Activated CD4-positive, alpha-beta T cell treated with anti-CD3 and anti-CD28 coated beads, Interleukin-2, amount 10 ng/mL, durations not matched to agents 24 days and 14 days (primary cell): Measurements from ENCODE around the gene TMEM207. TPM values are rescaled to one million over a fixed set of nuclear protein-coding genes. Genes with fewer than 3 reads are reported as not detected.
A peak's percentile ranks its signal among the peaks of the same experiment; 100 is the strongest.

Experiments used
- DNase-seq: peaks from one replicate; pipeline ENCODE4 v3.0.0; 2022
- H3K27ac Mint-ChIP-seq: one replicate; pipeline ENCODE4 v1.8.0; 2022; ENCODE audit warnings: mild to moderate bottlenecking, mixed read lengths
- H3K27me3 Mint-ChIP-seq: one replicate; pipeline ENCODE4 v1.8.0; 2022; ENCODE audit warnings: mixed read lengths
- H3K36me3 Mint-ChIP-seq: one replicate; pipeline ENCODE4 v1.8.0; 2022; ENCODE audit warnings: low read depth, mild to moderate bottlenecking, mixed read lengths
- H3K4me1 Mint-ChIP-seq: one replicate; pipeline ENCODE4 v1.8.0; 2021; ENCODE audit warnings: mixed read lengths
- H3K4me3 Mint-ChIP-seq: one replicate; pipeline ENCODE4 v1.8.0; 2022; ENCODE audit warnings: mild to moderate bottlenecking, moderate library complexity, mixed read lengths
- H3K9me3 Mint-ChIP-seq: one replicate; pipeline ENCODE4 v1.8.0; 2021; ENCODE audit warnings: mixed read lengths
- intact Hi-C: fragments of 100-400 bp; cut with micrococcal nuclease; formaldehyde crosslinking; loops from one replicate; pipeline ENCODE4 v1.15.1; 2023
- total RNA-seq: library from RNA; stranded (reverse); gene quantifications from 2 replicates; pipeline ENCODE4 v1.2.3, GENCODE V29; 2022

The TMEM207 gene
- total RNA-seq, 1 donor from 2014 or later, result not detected

DNA sequence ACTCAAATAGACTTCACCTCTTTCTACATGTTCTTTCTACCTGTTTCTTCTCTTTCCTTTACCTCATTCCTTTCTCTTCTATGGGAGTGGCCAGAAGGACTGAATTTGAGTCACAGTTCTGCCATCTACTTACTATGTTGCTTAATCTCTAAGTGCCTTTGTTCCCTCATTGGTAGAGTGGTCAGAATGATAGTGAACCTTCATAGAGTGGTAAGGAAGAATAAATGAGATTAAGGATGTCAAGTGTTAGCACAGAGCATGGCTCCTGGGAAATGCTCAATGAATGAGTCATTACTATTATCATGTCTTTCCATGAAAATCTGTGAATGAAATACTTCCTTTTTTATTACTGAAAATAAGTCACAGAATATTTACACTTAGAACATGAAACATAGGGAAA lies 17.5 kb downstream of the TMEM207 start:
- no peak overlapping the region for H3K4me3 Mint-ChIP-seq
- H3K9me3 Mint-ChIP-seq, result peaks cover 3% of the 10 kb centered on the region
- H3K36me3 Mint-ChIP-seq, result no peaks in the 10 kb centered on the region
- DNase-seq, result no peak
- H3K27me3 Mint-ChIP-seq, result peaks cover 24% of the 10 kb centered on the region
- H3K27ac Mint-ChIP-seq, result no peak overlapping the region
- intact Hi-C loops, result no loop called here
- H3K4me1 Mint-ChIP-seq, result peaks cover 3% of the 10 kb centered on the region

DNA sequence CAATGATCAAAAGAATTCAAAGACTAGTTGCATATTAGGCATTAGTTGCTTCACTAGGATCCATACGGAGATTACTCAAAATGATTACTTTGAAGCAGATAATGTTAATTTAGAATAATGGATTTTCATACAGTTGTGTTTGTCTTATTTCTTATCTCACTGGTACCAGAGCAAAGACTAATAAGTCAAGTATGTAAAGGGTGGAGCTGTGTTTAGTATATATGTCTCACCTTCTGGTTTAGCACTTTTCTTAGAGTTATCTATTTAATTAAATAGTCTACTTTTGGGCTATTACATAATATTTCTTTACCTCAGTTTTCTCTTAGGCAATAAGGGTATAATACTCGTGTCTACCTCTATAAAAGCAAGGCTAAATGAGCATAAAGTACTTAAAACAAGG lies 18.8 kb downstream of the TMEM207 start:
- Mint-ChIP-seq H3K9me3 (peaks cover 3% of the 10 kb centered on the region), H3K4me3 (no peak overlapping the region), H3K4me1 (no peaks in the 10 kb centered on the region), H3K36me3 (no peaks in the 10 kb centered on the region), H3K27me3 (peaks cover 17% of the 10 kb centered on the region), H3K27ac (no peak overlapping the region)
- no peak for DNase-seq
- intact Hi-C loops, result no loop called here

DNA sequence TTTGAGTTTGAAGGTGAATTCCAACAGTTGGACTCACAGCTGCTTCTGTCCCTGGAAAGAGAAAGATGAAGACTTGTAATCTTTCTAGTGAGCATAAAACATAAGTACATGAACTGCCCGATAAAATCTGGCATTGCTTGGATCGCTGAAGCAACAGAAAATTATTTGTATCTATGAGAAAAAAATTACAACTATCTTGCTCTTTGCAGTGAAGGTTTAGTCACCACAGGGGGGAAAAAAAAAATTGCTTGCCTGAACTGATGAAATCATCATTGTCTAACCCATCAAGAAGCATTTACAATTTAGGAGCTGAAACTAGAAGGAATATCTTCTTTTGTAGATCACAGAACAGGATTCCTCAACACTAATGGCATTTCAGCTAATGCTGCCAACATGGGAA lies 20.0 kb downstream of the TMEM207 start:
- peaks cover 12% of the 10 kb centered on the region for H3K27me3 Mint-ChIP-seq
- H3K9me3 Mint-ChIP-seq, result no peaks in the 10 kb centered on the region
- H3K4me1 Mint-ChIP-seq, result peaks cover 2% of the 10 kb centered on the region
- H3K36me3 Mint-ChIP-seq, result no peaks in the 10 kb centered on the region
- intact Hi-C loops, result no loop called here
- H3K27ac Mint-ChIP-seq, result no peak overlapping the region
- DNase-seq, result no peak
- no peak overlapping the region for H3K4me3 Mint-ChIP-seq

DNA sequence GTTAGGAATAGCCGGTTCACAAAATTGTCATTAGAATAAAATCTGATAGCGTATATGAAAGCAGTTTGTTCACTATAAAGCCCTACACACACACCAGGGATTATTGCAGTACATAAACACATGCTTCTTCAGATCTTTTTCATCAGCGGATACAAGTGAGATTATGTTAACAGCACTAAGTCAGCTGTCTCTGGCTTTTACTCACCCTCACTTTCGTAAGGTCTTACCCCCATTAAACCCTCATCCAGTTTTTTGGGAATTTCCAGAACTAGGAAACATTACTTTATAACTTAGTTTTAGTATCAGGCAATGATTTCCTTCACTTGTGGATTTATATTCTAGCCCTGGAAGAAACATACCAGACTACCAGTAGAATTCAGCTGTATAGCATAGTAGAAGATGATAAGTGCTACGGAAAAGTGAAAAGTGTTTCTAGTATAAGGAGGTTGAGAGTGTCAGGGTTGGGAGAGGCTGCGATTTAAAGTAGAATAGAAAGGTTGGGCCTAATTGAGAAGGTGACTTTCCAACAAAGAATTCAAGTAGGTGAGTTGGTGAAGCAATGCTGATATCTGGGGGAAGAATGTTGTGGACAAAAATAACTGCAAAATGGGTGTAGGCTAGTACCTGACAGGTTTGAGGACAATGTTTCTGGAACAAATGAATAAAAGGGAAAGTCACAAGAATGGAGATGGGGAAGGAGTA lies 22.7 kb downstream of the TMEM207 start:
- intact Hi-C loops, result no loop called here
- Mint-ChIP-seq H3K9me3 (no peaks in the 10 kb centered on the region), H3K27ac (no peak overlapping the region), H3K36me3 (no peaks in the 10 kb centered on the region), H3K27me3 (peaks cover 7% of the 10 kb centered on the region), H3K4me1 (peaks cover 2% of the 10 kb centered on the region), H3K4me3 (no peak overlapping the region)
- DNase-seq, result no peak

DNA sequence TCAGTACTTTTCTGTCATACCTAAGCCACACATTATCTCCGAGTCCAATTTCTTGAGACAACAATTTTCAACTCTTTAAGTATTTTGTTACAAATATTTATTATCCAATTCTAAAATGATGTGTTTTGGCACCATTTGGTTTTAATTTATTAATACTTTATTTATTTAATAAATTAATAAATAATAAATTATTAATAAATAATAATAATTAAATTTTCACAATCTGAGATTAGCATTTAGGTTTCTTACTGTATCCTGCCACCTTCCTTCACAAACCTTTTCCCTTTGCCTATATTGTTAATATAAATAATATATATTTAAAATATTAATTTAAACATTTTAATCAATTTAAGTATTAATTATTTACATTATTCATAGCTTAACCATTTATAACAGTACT lies 23.9 kb downstream of the TMEM207 start:
- peaks cover 5% of the 10 kb centered on the region for H3K27me3 Mint-ChIP-seq
- H3K9me3 Mint-ChIP-seq, result no peaks in the 10 kb centered on the region
- no peak overlapping the region for H3K27ac Mint-ChIP-seq
- H3K36me3 Mint-ChIP-seq, result no peaks in the 10 kb centered on the region
- DNase-seq, result no peak
- peaks cover 2% of the 10 kb centered on the region for H3K4me1 Mint-ChIP-seq
- intact Hi-C loops, result loop anchor here (2.0 kb wide), 2 partner anchors 65 to 201 kb away; no protein-coding TSS in a partner anchor
- H3K4me3 Mint-ChIP-seq, result no peak overlapping the region

DNA sequence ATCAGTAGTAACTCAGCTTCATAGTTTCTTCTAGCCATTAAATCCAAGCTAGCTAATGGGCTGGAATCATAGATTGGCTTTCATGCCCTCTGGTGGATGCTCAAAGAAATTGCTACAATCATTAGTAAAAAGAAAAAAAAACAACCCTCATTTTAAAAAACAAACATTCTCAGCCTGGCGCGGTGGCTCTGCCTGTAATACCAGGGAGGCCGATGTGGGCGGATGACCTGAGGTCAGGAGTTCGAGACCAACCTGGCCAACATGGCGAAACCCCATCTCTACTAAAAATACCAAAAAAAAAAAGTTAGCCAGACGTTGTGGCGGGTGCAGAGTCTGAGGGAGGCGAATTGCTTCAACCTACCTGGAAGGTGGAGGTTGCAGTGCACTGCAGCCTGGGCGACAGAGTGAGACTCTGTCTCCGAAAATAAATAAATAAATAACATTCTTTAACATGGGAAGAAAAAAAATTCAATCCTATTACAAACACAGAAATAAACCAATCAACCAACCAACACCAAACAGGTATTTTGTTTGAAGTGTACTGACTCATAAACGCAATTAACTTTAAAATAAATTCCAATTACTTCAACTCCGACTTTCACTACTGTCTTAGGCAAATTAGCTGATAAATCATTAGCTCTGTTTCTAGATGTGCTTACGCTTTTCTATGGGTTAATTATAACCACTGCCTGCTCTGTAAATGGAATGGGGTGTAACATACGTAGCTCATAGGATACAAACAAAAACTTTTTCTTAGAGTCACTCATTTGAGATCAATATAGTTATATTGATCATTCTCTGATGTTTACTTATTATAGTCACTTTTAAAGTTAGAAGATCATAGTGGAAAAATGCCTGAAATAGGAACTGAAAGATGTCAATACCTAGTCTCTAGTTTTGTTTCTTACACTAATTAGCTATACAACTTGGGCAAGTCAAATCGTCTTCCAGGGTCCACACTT lies 24.9 kb downstream of the TMEM207 start:
- peaks cover 2% of the 10 kb centered on the region for H3K4me1 Mint-ChIP-seq
- intact Hi-C loops, result loop anchor here (1.0 to 5.0 kb wide), 4 partner anchors 66 to 457 kb away; no protein-coding TSS in a partner anchor

DNA sequence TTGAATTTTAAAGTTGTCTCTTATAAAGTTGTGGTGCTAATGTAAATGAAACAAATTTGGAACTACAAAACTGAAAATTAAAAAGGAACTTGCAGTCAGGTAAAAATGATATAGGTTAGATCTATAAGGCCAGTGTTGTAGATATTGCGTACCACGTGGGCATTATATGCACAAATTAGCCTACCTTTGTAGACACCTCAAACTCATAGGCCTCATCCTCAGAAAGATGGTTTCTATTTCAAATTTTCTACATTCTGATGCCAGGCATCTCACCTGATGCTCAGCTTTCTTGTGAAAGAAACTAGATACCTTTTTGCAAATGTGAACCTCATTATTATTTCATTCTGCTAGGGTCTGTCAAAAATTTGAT lies 25.6 kb downstream of the TMEM207 start:
- DNase-seq, result no peak
- Mint-ChIP-seq H3K36me3 (no peaks in the 10 kb centered on the region), H3K4me3 (no peak overlapping the region), H3K4me1 (peaks cover 2% of the 10 kb centered on the region), H3K9me3 (no peaks in the 10 kb centered on the region), H3K27ac (no peak overlapping the region), H3K27me3 (peaks cover 5% of the 10 kb centered on the region)
- intact Hi-C loops, result loop anchor here (1.0 to 5.0 kb wide), 4 partner anchors 67 to 457 kb away; no protein-coding TSS in a partner anchor

More for the DNA sequence above, 24.9 kb downstream of the TMEM207 start:
- Mint-ChIP-seq H3K36me3 (no peaks in the 10 kb centered on the region), H3K27me3 (peaks cover 5% of the 10 kb centered on the region), H3K4me3 (no peak overlapping the region), H3K27ac (no peak overlapping the region), H3K9me3 (no peaks in the 10 kb centered on the region)
- DNase-seq, result peak; percentile 72

DNA sequence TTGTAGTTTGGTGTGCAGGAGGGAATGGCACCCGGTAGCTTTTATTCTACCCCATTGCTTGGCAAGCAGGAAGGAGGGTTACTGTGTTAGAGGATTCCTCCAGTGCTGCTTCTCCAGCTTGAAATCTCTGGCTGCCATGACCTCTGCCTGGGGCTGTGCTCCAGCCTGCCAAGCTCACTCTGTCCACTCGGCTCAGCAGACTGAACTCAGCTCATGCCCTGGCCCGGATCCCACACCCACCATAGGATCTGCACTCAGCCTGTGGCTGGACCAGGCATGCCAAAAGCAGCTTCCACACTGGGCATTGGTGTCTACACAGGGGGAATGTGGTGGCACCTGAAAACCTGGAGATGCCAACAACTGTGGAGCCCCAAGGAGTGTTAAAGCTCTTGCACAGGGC lies 35.4 kb downstream of the TMEM207 start:
- intact Hi-C loops, result no loop called here
- Mint-ChIP-seq H3K27ac (no peak overlapping the region), H3K27me3 (no peaks in the 10 kb centered on the region), H3K9me3 (no peaks in the 10 kb centered on the region), H3K36me3 (no peaks in the 10 kb centered on the region), H3K4me1 (no peaks in the 10 kb centered on the region), H3K4me3 (no peak overlapping the region)
- DNase-seq, result no peak

DNA sequence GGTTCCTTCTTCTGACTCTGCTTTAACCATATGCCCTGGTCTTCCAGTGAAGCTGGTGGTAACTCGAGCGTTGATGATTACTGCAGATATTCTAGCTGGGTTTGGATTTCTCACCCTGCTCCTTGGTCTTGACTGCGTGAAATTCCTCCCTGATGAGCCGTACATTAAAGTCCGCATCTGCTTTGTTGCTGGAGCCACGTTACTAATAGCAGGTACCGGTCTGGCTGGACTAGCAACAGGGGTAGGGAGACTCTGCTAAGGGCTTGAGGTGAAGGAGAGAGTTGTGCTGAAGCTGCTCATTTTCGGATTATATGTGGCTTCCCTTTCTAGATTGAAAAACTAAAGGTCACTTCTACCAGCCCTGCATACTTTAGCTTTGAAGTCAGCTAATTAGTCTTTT lies 45.0 kb downstream of the TMEM207 start:
- Mint-ChIP-seq H3K9me3 (no peaks in the 10 kb centered on the region), H3K27ac (no peak overlapping the region), H3K36me3 (no peaks in the 10 kb centered on the region), H3K27me3 (peaks cover 3% of the 10 kb centered on the region), H3K4me3 (no peak overlapping the region), H3K4me1 (no peaks in the 10 kb centered on the region)
- DNase-seq, result no peak
- intact Hi-C loops, result no loop called here

DNA sequence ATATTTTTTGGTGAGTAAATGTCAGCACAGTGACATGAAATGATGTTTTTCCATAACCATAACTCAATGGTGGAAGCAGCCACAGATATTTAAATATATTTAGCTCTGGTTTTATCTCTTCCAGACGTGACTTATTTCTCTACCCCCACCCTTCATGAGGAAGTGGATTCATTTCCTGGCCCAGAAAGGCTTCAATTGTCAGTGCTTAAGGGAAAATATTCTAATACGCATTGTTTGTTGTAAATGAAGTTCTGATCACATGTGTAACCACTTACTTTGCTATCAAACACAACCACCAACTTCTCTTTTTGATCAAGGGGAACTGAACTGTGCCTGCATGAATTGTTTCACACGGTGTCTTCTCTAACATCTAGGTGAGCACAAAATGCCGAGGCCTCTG lies 47.7 kb downstream of the TMEM207 start:
- no peak for DNase-seq
- H3K9me3 Mint-ChIP-seq, result no peaks in the 10 kb centered on the region
- H3K4me3 Mint-ChIP-seq, result no peak overlapping the region
- no peaks in the 10 kb centered on the region for H3K36me3 Mint-ChIP-seq
- no peak overlapping the region for H3K27ac Mint-ChIP-seq
- peaks cover 3% of the 10 kb centered on the region for H3K27me3 Mint-ChIP-seq
- H3K4me1 Mint-ChIP-seq, result no peaks in the 10 kb centered on the region
- intact Hi-C loops, result no loop called here

DNA sequence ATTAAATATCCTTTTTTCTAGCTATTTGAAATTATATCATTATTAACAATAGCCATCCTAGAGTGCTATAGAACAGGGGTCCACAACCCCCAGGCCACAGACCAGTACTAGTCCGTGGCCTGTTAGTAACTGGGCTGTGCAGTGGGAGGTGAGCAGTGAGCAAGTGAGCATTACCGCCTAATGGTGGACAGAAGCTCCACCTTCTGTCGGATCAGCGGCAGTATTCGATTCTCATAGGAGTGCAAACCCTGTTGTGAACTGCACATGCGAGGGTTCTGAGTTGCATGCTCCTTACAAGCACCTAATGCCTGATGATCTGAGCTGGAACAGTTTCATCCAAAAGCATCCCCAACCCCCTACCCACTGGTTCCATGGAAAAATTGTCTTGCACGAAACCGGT lies 50.0 kb downstream of the TMEM207 start:
- H3K4me1 Mint-ChIP-seq, result no peaks in the 10 kb centered on the region
- H3K27me3 Mint-ChIP-seq, result peaks cover 4% of the 10 kb centered on the region
- no peaks in the 10 kb centered on the region for H3K9me3 Mint-ChIP-seq
- no peak for DNase-seq
- intact Hi-C loops, result no loop called here
- no peaks in the 10 kb centered on the region for H3K36me3 Mint-ChIP-seq
- H3K27ac Mint-ChIP-seq, result no peak overlapping the region
- no peak overlapping the region for H3K4me3 Mint-ChIP-seq

DNA sequence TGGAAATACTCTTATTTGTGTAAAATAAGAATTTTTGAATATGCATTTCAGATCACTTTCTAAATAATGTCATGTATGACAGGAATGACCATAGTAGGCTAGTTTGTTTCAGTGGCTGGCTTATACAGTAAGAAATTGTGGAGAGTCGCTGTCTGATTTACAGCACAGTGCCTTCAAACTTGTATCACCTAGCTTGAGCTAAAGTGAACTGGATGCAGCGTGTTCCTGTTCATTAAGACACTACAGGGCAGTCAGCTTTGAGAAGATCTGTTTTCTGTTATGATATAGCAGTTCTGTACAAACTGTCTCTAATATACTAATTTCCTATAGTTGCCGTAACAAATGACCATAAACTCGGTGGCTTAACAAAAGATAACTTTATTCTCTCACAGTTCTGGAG lies 51.8 kb downstream of the TMEM207 start:
- intact Hi-C loops, result no loop called here
- H3K27ac Mint-ChIP-seq, result no peak overlapping the region
- no peaks in the 10 kb centered on the region for H3K4me1 Mint-ChIP-seq
- H3K27me3 Mint-ChIP-seq, result peaks cover 3% of the 10 kb centered on the region
- no peaks in the 10 kb centered on the region for H3K36me3 Mint-ChIP-seq
- H3K9me3 Mint-ChIP-seq, result no peaks in the 10 kb centered on the region
- no peak overlapping the region for H3K4me3 Mint-ChIP-seq
- no peak for DNase-seq

DNA sequence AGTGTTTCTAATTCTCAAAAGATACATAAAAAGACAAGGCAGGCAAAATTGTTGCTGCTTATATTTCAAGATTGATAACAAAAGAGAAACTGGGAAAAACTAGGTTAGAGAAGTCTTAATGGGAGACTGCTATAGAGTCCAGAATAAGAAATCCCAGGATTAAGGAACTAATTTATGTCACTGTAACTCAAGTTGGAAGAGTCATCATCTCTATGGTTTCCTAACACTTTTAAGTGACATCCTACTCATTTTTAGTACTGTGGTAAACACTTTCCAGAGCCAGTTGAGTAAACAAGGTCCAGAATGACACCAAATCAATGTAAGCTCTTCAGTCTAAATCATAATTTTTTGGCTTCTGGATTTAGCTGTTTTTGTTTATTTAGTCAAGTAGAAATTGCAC lies 53.7 kb downstream of the TMEM207 start:
- H3K4me1 Mint-ChIP-seq, result no peaks in the 10 kb centered on the region
- H3K27me3 Mint-ChIP-seq, result peaks cover 3% of the 10 kb centered on the region
- no peak overlapping the region for H3K27ac Mint-ChIP-seq
- no peaks in the 10 kb centered on the region for H3K9me3 Mint-ChIP-seq
- H3K4me3 Mint-ChIP-seq, result no peak overlapping the region
- intact Hi-C loops, result no loop called here
- no peaks in the 10 kb centered on the region for H3K36me3 Mint-ChIP-seq
- no peak for DNase-seq

DNA sequence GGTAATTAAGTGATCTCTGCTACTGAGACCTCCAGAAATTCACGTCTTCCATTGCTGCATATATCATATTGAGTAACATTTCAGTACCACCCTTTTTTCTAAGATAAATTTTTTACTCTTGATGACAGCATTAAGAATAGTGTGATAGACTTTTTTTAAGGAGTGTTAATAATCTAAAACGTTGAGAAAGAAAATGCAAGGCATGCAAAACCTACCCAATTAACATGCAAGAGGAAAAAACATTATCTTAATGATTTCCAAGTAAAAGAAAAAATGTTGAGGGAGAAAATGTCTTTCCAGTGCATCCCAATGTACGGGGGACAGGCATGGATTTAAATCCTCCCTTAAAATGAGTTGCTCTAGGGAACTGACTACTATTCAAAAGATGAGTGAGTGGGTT lies 61.0 kb downstream of the TMEM207 start:
- Mint-ChIP-seq H3K4me1 (no peaks in the 10 kb centered on the region), H3K36me3 (no peaks in the 10 kb centered on the region), H3K27ac (no peak overlapping the region), H3K9me3 (no peaks in the 10 kb centered on the region), H3K4me3 (no peak overlapping the region), H3K27me3 (no peaks in the 10 kb centered on the region)
- no peak for DNase-seq
- intact Hi-C loops, result no loop called here
